Frontal cortex (tissue), 4 donors: ENCODE data around the gene IMMP2L. TPM values are rescaled to one million over a fixed set of nuclear protein-coding genes. Genes with fewer than 3 reads are reported as not detected.

ENCODE experiments used
- DNase-seq, 2 donors: peaks; one replicate each; pipeline ENCODE4 v3.0.0; 2012; ENCODE audit warnings: low spot score in 2 of 2
- FAIRE-seq: peaks from 2 replicates; lab custom pipeline; 2012; peaks lifted over from hg19 to GRCh38; lab: Jason Lieb, UNC
- total RNA-seq: library from RNA; depleted of rRNA; stranded (reverse); fragments of >200 nt; gene quantifications from one replicate; pipeline ENCODE4 v1.2.3, GENCODE V29; 2014
- donor health status: control.
- donor health status: control.
- donor health status: control.

Gene IMMP2L
- total RNA-seq, 1 donor from 2014 or later = 9.8 TPM

DNA sequence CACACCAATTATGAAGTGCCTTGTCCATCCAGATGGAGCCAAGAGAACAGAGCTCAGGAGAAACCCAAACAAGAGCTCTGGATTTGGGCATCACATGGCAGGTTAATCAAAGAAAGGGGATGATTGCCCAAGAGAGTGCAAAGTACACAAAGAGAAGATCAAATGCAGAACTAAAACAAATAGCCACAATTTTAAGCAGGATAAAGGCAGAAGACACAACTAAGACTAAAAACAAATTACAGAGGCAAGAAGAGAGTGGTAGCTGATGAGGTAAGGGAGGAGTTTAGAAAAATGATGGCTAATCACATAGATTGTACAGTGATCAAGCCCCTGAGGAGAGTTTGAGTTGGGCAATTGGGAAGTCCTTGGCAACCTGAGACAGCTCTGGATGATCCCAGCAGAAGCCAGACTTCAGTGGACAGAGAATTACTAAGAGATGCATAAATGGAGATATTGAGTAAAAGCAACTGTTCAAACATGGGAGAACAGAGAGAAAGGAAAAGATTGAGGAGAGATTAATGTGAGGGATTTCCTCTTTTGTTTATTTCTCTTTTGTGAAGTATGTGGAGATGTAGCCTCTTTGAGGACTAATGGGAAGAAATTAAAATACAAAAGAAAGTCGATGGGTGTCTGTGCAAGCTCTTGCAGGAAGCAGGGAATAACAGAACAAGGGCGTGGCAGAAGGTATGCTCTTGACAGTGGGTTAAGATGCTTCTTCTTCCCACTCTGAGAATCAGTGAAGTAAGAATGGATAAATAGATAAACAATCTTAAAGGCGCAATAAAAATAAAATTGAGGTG lies 369.5 kb downstream of the IMMP2L start:
- no peak for FAIRE-seq

DNA sequence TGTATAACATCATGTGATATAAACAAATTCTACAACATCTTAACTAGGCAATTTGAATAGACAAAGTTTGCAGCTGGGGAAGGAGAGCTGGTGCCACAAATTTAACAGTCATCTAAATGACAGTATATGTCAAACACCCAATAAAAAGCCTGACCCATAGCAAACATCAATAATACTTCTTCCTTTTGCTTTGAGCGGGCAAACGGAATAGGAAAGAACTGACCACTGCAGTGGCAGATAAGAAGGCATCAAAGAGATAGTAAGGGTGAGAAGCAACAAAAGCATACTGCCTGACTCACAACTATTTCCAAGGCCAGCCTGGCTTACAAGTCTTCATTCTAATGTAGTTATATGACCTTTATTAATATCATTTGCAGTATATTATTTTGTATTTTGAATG lies 371.5 kb downstream of the IMMP2L start:
- FAIRE-seq (no peak), DNase-seq (no peak)

More for the DNA sequence above, 369.5 kb downstream of the IMMP2L start:
- no peak for DNase-seq

DNA sequence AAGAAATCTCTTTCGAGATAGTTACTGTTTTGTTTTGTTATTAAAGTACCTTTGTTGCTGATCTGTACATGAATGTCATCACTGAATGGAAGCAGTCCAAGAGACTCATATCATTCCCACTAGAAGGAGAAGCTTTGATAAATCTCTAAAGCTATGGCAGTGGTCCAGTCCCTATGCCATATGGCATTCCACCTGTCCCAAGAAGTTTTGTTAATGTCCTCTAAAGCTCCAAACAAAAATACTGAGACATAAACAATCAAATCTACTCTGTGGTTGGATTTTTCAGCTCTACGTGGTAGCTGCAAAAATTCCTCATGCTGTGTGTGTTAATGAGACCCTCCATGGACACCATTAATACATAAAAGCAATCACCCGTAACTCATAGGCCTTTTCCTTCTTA lies 377.3 kb downstream of the IMMP2L start:
- DNase-seq (no peak), FAIRE-seq (no peak)

DNA sequence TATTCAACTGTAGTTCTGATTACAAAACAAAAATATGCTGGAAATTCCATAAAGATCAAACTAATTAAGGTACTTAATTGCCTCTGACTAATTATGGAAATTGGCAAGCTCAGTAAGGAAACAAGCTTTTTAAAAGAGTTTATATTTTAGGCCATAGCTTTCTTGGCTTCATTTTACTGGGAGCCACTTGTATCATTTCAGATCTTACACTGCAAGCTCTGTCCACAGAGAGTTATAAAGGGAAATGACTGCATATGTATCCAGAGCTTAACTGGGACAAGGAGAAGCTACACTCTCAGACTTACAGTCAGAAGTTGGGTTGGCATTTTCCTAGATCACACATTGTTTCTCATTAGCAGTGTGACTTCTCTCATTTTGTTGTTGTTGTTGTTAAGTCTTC lies 379.0 kb downstream of the IMMP2L start:
- no peak for FAIRE-seq

DNA sequence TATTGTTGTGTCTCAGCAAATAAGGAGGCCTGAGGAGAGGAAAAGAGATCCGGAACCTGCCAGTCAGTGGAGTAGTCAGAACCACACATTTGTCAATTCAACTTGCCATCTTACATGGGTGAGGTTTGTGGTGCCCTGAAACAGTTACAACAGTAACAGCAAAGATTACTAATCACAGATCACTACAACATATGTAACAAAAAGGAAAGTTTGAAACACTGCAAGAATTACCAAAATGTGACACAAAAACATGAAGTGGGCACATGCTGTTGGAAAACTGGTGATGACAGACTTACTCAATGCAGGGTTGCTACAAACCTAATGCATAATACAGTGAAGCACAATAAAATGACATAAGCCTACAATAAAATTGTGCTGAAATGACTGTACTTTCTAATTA lies 382.0 kb downstream of the IMMP2L start:
- no peak for FAIRE-seq

More for the DNA sequence above, 379.0 kb downstream of the IMMP2L start:
- DNase-seq = no peak

DNA sequence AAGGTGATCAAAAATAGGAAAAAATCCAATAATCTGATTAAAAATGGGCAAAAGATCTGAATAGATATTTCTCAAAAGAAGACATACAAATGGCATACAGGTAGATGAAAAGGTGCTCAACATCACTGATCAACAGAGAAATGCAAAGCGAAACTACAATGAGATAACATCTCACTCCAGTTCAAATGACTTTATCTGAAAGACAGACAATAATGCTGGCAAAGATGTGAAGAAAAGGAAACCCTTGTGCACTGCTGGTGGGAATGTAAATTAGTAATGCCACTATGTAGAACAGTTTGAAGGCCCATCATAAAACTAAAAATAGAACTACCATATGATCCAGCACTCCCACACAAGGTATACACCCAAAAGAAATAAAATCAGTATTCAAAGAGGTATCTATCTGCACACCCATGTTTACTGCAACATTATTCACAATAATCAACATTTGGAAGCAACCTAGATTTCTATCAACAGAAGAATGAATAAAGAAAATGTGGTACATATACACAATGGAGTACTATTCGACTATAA lies 386.3 kb downstream of the IMMP2L start:
- FAIRE-seq (no peak), DNase-seq (no peak)

More for the DNA sequence above, 382.0 kb downstream of the IMMP2L start:
- no peak for DNase-seq

DNA sequence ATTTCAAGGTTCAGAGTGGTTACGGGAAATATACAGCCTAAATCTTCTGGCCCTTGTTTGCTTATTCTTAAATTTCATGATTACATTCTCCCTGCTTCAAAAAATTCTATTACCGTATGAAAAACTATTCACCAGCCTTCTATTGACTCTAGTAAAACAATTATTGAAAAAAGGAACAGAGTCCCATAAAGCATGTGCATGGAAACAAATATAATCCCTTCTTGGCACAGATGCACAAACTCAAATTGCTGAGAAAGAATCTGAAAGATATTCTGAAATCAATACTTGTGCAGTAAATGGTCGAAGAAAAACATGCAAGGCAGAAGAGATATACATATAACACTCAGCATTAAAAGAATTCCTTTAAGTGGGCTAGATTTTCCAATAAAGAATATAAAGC lies 387.8 kb downstream of the IMMP2L start:
- FAIRE-seq (no peak), DNase-seq (no peak)

DNA sequence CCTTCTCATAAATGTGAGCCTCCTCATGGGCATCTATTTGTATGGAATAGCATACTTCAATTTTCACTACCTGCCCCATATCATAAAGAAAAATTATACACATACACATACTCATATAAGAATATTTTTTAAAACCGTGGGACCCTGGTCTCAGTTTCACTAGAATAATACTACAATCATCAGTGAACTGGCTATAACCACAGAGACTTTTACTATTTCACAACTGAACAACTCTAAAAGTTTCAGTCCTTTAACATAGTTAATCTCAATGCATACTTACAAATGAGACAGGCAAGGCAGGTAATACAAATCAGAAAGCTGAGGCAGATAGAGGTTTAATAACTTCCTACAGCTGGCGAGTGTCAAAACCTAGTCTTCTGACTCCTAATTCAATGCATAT lies 388.3 kb downstream of the IMMP2L start:
- no peak for DNase-seq
- FAIRE-seq = no peak

DNA sequence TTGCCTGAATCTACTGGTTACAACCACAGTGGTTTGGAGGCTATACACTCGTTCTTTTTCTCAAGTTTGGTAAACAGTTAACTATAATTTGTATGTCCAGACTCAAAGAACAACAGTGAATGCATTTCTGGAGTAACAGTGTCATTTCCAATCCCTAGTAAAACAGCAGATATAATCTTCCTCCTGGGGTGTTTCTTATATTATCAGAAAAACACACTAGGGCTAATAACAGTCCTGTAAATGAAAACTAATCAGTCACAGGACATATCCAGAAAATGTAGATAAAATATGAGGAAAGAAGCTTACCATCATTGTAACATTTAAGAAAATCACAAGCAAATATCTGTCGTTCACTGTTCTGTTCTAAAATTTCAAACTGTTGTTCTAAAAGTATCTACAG lies 388.8 kb downstream of the IMMP2L start:
- DNase-seq (no peak), FAIRE-seq (no peak)

DNA sequence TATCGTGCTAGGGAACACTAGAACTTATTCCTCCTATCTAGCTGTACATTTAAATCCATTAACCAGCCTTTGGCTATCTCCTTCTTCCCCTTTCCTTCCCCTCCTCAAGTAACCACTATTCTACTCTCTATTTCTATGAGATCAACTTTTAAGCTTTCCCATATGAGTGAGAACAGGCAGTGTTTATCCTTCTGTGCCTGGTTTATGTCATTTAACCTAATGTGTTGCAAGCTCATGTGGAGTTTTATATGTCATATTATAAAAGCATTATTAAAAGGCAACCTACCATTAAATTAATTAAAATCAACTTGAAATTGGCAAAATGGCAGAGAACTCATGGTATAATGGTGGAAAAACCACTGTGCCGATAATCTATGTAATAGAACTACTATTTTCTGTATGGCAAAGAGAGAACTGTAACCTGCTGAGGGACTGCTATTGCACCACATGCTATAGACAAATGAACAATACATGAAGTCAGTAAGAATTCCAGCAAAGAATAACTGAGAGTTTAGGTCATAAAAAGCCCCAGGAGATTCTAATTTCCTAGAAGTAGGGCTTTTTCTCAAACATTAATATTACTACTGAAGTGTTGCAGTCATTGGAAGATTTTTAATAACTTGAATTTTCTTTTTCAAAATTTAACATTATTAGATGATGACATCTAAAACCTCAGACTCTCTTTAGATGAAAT lies 389.6 kb downstream of the IMMP2L start:
- DNase-seq (no peak), FAIRE-seq (no peak)

DNA sequence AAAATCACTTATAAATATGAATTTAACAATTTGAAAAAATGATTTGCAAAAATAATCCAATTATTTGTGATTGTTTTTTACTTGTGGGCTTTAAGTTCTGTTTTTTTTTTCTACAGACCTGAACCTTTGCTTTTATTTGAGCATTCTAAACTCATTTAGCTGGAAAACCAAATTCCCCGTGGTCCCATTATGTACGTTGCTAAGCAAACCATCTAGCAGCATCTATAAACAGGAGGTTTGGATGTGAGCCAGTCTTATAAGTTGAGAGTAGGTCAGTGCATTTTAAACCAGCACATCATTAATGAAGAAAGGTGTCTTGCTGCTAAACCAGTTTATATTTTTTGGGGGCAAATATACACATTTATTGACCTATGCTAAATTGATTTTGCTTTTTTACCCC lies 394.1 kb downstream of the IMMP2L start:
- no peak for DNase-seq

DNA sequence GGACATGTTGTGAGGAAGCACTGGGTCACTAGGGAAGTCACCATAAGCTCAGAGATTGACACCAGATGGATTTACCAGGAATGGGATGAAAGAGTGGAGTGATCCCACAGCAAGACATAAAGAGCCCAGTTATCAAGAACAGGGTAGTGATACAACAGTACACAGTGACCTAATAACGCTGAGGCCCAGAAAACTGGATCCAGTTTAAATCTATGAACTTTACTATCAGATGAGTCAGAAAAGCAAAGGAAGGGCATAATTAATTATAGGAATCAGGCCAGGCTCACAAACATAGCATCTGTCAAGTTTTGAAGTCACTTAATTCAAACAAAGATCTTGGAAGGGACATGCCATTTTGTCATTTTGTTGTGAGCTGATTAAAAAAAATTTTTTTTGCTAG lies 397.9 kb downstream of the IMMP2L start:
- DNase-seq (no peak), FAIRE-seq (no peak)

More for the DNA sequence above, 394.1 kb downstream of the IMMP2L start:
- FAIRE-seq = no peak

DNA sequence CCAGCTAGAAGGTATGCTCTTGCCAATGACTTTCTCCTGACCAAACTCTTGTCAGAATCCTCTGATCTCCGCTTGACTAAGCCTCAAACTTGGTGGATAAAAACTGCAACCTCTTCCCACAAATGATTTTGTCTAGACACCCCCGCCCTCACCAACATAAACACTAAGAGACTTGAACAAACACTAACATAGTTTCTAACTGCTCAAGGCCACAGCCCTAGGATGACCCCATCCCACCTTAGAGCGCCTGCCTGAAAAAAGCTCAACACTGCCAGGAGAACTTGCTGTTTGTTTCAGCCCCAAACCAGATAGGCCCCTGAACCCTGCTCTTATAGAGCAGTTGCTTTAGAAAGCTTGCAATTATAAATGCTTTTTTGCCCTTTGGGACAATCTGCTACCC lies 399.6 kb downstream of the IMMP2L start:
- FAIRE-seq (no peak), DNase-seq (no peak)

DNA sequence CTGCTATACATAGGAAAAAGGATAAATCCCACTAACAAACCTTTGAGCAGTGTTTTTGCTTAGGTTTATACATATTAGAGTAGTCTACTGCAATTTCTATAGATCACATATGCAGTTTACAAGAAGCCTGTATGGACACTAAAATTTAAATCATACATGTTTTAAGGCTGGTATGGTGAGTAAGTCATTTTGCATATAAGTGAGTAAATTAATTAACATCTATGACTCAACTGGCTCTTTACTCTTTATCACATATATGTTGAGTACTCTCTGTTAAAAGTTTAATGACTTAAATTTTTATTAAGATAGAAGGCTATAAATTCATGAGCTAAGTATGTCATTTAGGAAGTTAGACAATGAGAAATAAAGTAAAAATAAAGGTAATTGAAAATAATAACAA lies 402.0 kb downstream of the IMMP2L start:
- no peak for DNase-seq
- FAIRE-seq = no peak

DNA sequence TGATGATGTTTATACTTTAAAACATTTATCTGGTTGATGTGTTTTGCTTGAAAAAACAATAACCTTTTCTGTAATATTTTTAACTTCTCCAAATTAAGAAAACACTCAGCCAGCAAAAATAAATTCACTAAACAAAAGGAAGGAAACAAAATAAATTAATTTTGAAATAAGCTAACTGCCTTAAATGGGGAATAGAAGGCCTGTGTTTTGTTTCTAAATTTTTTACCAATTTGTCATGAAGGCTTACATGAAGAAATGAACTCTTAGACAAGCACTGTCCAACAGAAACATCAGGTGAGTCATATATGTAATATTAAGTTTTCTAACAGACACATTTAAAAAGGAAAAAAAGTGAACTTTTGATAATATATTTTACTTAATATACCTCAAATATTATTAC lies 402.9 kb downstream of the IMMP2L start:
- DNase-seq (no peak), FAIRE-seq (no peak)

DNA sequence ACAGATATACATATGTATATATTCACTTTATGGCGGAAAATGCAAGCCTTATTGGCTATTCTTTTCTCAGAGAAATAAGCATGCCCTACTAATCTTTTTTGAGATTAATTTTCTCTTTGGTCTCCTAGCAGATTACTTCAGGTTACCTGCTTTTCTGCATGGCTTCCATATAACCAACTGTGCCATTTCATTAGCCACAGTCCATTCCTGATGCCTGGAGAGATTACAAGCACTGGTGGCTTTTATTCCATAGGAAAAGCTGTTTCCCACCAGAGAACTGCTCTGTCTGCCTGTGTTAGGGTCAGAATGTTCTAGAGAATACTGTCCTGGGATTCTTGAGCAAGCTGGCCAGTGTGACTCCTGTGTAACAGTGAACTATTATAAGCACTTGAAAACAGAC lies 411.6 kb downstream of the IMMP2L start:
- FAIRE-seq = no peak
- no peak for DNase-seq

DNA sequence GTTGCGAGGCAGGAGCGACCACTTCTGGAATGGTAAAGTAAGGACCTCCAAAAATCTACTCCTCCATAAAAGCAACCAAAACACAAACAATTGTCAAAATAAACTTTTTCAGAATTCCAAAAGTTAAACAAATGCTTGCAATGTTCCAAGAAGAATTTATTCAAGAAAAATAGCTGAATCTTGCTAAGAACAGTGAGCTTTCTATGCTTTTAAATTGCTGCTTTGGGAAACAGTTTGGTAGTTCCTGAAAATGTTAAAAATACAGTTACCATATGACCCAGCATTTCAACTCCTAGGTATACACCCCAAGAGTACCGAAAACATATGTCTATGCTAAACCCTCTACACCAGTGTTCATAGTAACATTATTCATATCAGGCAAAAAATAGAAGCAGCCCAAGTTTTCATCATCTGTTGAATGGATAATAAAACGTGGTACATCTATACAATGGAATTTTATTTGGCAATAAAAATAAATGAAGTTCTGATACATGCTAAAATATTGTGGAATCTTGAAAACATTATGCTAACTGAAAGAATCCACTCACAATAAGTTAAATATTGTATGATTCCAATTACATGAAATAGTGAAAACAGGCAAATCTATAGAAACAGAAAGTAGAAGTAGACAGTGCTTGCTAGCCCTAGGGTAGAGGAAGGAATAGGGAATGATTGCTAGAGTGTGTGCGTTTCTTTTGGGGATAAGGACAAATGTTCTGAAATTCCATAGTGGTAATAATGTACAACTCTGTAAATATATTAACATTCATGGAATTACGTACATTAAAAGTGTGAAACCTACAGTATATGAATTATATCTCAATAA lies 414.4 kb downstream of the IMMP2L start:
- FAIRE-seq = no peak
- DNase-seq = no peak

DNA sequence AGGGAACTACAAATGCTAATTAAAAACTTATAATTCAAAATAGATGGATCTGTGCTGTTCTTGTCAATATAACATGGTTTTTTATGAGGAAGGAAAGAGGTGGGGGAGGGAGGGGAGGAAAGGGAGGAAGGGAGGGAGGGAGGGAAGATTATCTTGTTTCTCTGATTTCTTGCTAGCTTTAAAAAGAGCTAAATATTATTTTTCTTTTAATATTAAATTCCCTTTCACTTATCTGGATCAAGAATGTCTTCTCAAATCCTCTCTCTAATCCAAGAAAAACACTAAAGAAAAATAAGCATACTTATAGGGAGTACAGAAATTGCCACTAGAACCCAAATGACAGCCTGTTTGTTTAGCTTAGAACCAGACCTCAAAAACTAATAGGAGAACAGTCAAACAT lies 416.2 kb downstream of the IMMP2L start:
- DNase-seq = no peak
- no peak for FAIRE-seq

DNA sequence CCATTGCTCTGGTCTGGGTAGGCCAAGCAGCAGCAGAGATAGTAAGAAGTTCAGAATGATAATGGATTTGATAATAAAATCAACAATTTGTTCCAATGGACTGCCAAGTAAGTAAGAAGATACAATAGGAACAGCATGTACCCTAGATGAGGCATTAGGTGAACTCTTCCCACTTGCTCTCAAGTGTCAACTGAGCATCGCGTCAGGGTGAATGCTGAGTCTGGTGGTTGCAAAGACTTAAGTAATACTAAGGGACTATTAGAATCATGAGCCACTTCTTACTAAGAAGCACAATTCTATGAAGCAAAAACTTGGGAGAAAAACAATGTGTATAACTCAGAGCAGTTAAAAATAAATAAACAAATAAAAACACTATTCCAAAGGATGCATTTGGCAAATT lies 416.8 kb downstream of the IMMP2L start:
- DNase-seq = no peak
- FAIRE-seq = no peak

DNA sequence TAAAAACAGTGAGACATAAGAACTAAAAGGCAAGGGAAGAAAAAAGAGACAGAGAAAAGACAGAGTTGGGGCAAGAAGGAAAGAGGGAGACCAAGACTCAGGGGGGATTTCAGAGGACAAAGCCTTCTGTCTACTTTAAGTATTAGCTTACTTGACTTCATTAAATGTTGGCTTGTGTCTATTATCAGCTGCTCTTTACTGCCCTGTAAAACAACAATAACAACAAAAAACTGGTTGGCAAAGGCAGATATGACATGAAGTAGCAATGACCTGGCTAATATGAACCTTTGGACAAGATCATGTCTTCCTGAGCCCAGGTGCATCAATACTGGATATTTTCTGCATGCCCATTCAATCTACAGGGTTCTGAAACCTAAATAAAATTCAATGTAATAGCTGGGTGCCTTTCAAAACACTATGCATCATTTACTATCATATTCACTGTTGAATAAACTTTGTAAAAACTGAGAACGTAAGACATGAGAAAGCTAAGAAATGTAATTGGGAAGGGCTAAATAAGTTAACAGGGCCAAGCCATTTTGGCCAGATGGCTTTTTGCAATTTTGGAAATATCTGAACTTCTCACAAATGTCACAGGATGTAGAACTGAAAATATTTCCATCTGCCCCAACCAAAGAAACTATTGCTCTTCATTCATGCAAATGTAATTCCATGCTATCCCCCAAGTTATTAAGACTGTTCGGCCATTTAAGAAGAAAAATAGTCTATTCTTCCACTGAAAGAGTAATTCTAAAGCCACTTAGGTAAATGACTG lies 422.0 kb downstream of the IMMP2L start:
- DNase-seq (no peak), FAIRE-seq (no peak)
